ENCODE measurements around the gene ARHGAP24. TPM values are rescaled to one million over a fixed set of nuclear protein-coding genes. Genes with fewer than 3 reads are reported as not detected.

The ARHGAP24 gene
- total RNA-seq, 1 experiment from 2014 or later: 1.3 TPM

DNA sequence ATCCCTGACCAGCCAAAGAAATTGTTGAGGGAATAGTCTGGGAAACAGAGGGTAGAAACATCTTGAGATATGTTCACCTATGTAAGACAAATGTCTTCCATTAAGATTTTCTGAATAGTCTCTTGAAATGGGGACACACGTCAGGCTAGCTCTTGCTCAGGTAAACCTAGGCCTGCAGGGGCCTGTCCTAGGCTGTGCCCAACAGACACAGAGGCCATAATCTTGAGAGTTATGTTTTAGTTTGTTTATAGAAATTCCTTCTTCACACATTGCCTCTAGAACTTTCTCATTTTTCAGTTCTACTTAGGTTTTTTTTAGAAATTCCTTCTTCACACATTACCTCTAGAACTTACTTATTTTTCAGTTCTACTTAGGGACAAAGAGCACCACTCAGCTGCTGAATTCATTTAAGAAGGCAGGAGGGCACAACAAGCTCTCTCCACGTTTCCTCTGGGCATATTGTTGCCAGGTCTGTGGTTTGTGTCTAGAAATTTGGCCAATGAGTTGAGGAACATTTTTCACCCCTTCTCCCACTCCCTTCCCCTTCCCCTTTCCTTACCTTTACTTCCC lies 94.9 kb downstream of the ARHGAP24 start:
- H3K79me2 ChIP-seq (ENCODE audit: insufficient read depth, low read length): no peaks in the 10 kb centered on the region
- intact Hi-C loops (cut with micrococcal nuclease): no loop called here
- no peaks in the 10 kb centered on the region for H3K36me3 ChIP-seq (ENCODE audit: control insufficient read depth in 1 of 2, insufficient read depth in 2 of 2, low read length in 2 of 2)
- no peak overlapping the region for H3K4me2 ChIP-seq (ENCODE audit: low read length)
- no peak overlapping the region for H3K9ac ChIP-seq (ENCODE audit: low read length)
- ChIA-PET RAD21 (ENCODE audit: low non-redundant PET in 1 of 2, low total read pairs in 2 of 2, uncharacterized antibody in 2 of 2, unreplicated experiment in 2 of 2) (no interaction called here), CTCF (no interaction called here), POLR2A (no interaction called here)
- BruUV-seq (replicated peaks): no TSS peak
- no peak overlapping the region for H2AFZ ChIP-seq (ENCODE audit: low read depth, low read length, poor library complexity, severe bottlenecking)
- DNase-seq (ENCODE audit: low read depth, low spot score) (no peak), ATAC-seq (no peak)
- no peaks in the 10 kb centered on the region for H3K27me3 ChIP-seq (ENCODE audit: insufficient read depth, low read length)
- H3K27ac ChIP-seq (ENCODE audit: low read depth, low read length): no peak overlapping the region
- H3K9me2 ChIP-seq (ENCODE audit: insufficient read depth): no peaks in the 10 kb centered on the region
- no peaks in the 10 kb centered on the region for H4K20me1 ChIP-seq (ENCODE audit: insufficient read depth)
- H3K4me1 ChIP-seq (ENCODE audit: control insufficient read depth in 1 of 2, insufficient read depth in 2 of 2, low read length in 2 of 2): no peaks in the 10 kb centered on the region
- no peak for TF ChIP-seq TCF7L2 (IDR thresholded peaks at IDR 0.05; ENCODE audit: borderline replicate concordance, extremely low read depth, insufficient read depth, insufficient read length)
- TF ChIP-seq, protein P1, sequence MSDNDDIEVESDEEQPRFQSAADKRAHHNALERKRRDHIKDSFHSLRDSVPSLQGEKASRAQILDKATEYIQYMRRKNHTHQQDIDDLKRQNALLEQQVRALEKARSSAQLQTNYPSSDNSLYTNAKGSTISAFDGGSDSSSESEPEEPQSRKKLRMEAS (IDR thresholded peaks at IDR 0.05): no peak
- TF ChIP-seq, protein P2, sequence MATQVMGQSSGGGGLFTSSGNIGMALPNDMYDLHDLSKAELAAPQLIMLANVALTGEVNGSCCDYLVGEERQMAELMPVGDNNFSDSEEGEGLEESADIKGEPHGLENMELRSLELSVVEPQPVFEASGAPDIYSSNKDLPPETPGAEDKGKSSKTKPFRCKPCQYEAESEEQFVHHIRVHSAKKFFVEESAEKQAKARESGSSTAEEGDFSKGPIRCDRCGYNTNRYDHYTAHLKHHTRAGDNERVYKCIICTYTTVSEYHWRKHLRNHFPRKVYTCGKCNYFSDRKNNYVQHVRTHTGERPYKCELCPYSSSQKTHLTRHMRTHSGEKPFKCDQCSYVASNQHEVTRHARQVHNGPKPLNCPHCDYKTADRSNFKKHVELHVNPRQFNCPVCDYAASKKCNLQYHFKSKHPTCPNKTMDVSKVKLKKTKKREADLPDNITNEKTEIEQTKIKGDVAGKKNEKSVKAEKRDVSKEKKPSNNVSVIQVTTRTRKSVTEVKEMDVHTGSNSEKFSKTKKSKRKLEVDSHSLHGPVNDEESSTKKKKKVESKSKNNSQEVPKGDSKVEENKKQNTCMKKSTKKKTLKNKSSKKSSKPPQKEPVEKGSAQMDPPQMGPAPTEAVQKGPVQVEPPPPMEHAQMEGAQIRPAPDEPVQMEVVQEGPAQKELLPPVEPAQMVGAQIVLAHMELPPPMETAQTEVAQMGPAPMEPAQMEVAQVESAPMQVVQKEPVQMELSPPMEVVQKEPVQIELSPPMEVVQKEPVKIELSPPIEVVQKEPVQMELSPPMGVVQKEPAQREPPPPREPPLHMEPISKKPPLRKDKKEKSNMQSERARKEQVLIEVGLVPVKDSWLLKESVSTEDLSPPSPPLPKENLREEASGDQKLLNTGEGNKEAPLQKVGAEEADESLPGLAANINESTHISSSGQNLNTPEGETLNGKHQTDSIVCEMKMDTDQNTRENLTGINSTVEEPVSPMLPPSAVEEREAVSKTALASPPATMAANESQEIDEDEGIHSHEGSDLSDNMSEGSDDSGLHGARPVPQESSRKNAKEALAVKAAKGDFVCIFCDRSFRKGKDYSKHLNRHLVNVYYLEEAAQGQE (IDR thresholded peaks at IDR 0.05; ENCODE audit: low read depth): no peak
- TF ChIP-seq, protein P3, sequence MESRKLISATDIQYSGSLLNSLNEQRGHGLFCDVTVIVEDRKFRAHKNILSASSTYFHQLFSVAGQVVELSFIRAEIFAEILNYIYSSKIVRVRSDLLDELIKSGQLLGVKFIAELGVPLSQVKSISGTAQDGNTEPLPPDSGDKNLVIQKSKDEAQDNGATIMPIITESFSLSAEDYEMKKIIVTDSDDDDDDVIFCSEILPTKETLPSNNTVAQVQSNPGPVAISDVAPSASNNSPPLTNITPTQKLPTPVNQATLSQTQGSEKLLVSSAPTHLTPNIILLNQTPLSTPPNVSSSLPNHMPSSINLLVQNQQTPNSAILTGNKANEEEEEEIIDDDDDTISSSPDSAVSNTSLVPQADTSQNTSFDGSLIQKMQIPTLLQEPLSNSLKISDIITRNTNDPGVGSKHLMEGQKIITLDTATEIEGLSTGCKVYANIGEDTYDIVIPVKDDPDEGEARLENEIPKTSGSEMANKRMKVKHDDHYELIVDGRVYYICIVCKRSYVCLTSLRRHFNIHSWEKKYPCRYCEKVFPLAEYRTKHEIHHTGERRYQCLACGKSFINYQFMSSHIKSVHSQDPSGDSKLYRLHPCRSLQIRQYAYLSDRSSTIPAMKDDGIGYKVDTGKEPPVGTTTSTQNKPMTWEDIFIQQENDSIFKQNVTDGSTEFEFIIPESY (IDR thresholded peaks at IDR 0.05; ENCODE audit: extremely low read depth, insufficient replicate concordance, low read length): no peak
- no peak for TF ChIP-seq POLR2A (IDR thresholded peaks at IDR 0.05; ENCODE audit: borderline replicate concordance, extremely low read depth, insufficient read depth, insufficient read length)
- TF ChIP-seq, protein P4, sequence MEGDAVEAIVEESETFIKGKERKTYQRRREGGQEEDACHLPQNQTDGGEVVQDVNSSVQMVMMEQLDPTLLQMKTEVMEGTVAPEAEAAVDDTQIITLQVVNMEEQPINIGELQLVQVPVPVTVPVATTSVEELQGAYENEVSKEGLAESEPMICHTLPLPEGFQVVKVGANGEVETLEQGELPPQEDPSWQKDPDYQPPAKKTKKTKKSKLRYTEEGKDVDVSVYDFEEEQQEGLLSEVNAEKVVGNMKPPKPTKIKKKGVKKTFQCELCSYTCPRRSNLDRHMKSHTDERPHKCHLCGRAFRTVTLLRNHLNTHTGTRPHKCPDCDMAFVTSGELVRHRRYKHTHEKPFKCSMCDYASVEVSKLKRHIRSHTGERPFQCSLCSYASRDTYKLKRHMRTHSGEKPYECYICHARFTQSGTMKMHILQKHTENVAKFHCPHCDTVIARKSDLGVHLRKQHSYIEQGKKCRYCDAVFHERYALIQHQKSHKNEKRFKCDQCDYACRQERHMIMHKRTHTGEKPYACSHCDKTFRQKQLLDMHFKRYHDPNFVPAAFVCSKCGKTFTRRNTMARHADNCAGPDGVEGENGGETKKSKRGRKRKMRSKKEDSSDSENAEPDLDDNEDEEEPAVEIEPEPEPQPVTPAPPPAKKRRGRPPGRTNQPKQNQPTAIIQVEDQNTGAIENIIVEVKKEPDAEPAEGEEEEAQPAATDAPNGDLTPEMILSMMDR (IDR thresholded peaks at IDR 0.05 in 2 of 3, conservative IDR thresholded peaks at IDR 0.05 in 1 of 3; ENCODE audit: borderline replicate concordance in 1 of 3, insufficient read depth in 1 of 3, low read depth in 2 of 3, low read length in 2 of 3): no peak
- TF ChIP-seq YY1 (IDR thresholded peaks at IDR 0.05; ENCODE audit: extremely low read depth, insufficient replicate concordance, low read depth, low read length): no peak
- TF ChIP-seq ELF1 (IDR thresholded peaks at IDR 0.05; ENCODE audit: borderline replicate concordance, low read depth): no peak
- no peak for TF ChIP-seq EZH2phosphoT487 (IDR thresholded peaks at IDR 0.05; ENCODE audit: borderline replicate concordance)
- no peak for TF ChIP-seq EGR1 (IDR thresholded peaks at IDR 0.05; ENCODE audit: low read depth)
- TF ChIP-seq CBX3 (IDR thresholded peaks at IDR 0.05; ENCODE audit: low read depth): no peak
- no peak for TF ChIP-seq ZNF274 (IDR thresholded peaks at IDR 0.05; ENCODE audit: low read depth, low read length)
- TF ChIP-seq CEBPB (IDR thresholded peaks at IDR 0.05; ENCODE audit: low read depth): no peak
- no peak for TF ChIP-seq POLR2AphosphoS5 (IDR thresholded peaks at IDR 0.05; ENCODE audit: low read depth, low read length)
- no peak for TF ChIP-seq JUND (IDR thresholded peaks at IDR 0.05)
- no peak for TF ChIP-seq FOSL1 (IDR thresholded peaks at IDR 0.05; ENCODE audit: low read depth)
- no peak for TF ChIP-seq RAD21 (IDR thresholded peaks at IDR 0.05; ENCODE audit: low read depth)
- TF ChIP-seq, protein P5, sequence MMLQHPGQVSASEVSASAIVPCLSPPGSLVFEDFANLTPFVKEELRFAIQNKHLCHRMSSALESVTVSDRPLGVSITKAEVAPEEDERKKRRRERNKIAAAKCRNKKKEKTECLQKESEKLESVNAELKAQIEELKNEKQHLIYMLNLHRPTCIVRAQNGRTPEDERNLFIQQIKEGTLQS (IDR thresholded peaks at IDR 0.05): no peak
- no peak for TF ChIP-seq EZH2 (IDR thresholded peaks at IDR 0.05)
- no peak for TF ChIP-seq SRF (IDR thresholded peaks at IDR 0.05; ENCODE audit: low read depth)
- no peaks in the 10 kb centered on the region for H3K9me3 ChIP-seq (ENCODE audit: control insufficient read depth in 1 of 2, insufficient read depth in 1 of 2, low read depth in 1 of 2, low read length in 2 of 2)
- no peak overlapping the region for H3K4me3 ChIP-seq (replicated peaks in 1 of 2; ENCODE audit: low read depth in 1 of 2, low read length in 2 of 2)
